NB4 (cell line): ENCODE measurements around the gene MAOB.
"Not testable (repeated sequence)": the region's sequence is repeated elsewhere in the genome, so short reads cannot be mapped to it uniquely, and the experiment has no call there.

Experiments used
- DNase-seq: peaks from one replicate; pipeline ENCODE4 v3.0.0; 2010; ENCODE audit warnings: low read depth
- H3K4me3 ChIP-seq: one replicate; pipeline ENCODE4 v1.5.1; 2011; ENCODE audit warnings: mild to moderate bottlenecking, low read depth, low read length, moderate library complexity
- MYC ChIP-seq: IDR thresholded peaks from 2 replicates; pipeline ENCODE4 v1.6.1; 2011; ENCODE audit warnings: low read depth, low read length
- POLR2A ChIP-seq: IDR thresholded peaks from 2 replicates; pipeline ENCODE4 v1.6.1; 2011; ENCODE audit warnings: mild to moderate bottlenecking; ENCODE audit not compliant: insufficient read length; ENCODE audit errors: extremely low read depth
- TF ChIP-seq, protein P1 (sequence below): IDR thresholded peaks from one replicate; pipeline ENCODE4 v1.5.1; 2012; ENCODE audit warnings: low read depth, low read length
- TF ChIP-seq, protein P2 (sequence below): IDR thresholded peaks from 2 replicates; pipeline ENCODE4 v1.6.1; 2011; ENCODE audit warnings: low read depth, low read length

Gene MAOB

DNA sequence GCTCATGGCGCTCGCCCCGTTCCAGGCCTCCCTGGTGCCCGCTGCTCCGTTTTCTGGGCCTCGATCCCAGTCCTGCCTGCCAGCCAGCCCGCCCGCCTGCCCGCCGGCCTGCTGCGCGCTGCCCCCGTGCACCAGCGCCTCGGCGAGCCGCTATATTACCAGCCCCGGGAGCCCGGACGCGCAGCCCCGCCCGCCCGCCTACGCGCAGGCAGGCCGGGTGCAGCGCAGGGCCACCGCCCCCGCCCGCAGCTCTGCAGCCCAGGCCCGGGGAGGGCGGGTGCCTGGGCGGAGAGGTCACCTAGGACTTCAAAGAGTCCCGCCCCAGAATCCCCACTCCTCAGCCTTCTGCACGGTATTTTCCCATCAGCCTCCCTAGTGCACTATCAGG is at the start of gene MAOB:
Gene MAOB (minus strand): TSS at position 157 of the 388 bp plus-strand sequence. CDS start 151 bp downstream, at position 6.
- no peak within 1 kb of the TSS for H3K4me3 ChIP-seq
- peak; percentile 1 for DNase-seq
- TF ChIP-seq, protein P1, sequence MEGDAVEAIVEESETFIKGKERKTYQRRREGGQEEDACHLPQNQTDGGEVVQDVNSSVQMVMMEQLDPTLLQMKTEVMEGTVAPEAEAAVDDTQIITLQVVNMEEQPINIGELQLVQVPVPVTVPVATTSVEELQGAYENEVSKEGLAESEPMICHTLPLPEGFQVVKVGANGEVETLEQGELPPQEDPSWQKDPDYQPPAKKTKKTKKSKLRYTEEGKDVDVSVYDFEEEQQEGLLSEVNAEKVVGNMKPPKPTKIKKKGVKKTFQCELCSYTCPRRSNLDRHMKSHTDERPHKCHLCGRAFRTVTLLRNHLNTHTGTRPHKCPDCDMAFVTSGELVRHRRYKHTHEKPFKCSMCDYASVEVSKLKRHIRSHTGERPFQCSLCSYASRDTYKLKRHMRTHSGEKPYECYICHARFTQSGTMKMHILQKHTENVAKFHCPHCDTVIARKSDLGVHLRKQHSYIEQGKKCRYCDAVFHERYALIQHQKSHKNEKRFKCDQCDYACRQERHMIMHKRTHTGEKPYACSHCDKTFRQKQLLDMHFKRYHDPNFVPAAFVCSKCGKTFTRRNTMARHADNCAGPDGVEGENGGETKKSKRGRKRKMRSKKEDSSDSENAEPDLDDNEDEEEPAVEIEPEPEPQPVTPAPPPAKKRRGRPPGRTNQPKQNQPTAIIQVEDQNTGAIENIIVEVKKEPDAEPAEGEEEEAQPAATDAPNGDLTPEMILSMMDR, result no peak
- TF ChIP-seq, protein P2, sequence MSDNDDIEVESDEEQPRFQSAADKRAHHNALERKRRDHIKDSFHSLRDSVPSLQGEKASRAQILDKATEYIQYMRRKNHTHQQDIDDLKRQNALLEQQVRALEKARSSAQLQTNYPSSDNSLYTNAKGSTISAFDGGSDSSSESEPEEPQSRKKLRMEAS, result no peak
- TF ChIP-seq MYC, result no peak
- no peak for TF ChIP-seq POLR2A

DNA sequence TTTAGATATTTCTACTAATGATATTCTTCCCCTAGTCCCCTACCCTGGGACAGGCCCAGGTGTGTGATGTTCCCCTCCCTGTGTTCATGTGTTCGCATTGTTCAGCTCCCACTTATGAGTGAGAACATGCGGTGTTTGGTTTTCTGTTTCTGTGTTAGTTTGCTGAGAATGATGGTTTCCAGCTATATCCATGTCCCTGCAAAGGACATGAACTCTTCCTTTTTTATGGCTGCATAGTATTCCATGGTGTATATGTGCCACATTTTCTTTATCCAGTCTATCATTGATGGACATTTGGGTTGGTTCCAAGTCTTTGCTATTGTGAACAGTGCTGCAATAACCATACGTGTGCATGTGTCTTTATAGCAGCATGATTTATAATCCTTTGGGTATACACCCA is 39.8 kb upstream of the MAOB start:
- DNase-seq, result not testable (repeated sequence)

DNA sequence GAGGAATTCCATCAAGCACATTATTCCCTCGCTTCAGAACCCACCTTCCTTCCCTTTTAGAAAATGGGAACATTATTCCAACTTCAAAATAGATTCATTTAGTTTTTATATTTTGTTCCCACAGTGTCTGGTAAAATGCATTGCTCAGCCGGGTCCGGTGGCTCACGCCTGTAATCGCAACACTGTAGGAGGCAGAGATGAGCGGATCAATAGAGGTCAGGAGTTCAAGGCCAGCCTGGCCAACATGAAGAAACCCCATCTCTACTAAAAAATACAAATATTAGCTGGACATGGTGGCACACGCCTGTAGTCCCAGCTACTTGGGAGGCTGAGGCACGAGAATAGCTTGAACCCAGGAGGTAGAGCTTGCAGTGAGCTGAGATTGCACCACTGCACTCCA is 28.5 kb upstream of the MAOB start:
- H3K4me3 ChIP-seq, result not testable (repeated sequence)

More for the DNA sequence above, 39.8 kb upstream of the MAOB start:
- not testable (repeated sequence) for H3K4me3 ChIP-seq

DNA sequence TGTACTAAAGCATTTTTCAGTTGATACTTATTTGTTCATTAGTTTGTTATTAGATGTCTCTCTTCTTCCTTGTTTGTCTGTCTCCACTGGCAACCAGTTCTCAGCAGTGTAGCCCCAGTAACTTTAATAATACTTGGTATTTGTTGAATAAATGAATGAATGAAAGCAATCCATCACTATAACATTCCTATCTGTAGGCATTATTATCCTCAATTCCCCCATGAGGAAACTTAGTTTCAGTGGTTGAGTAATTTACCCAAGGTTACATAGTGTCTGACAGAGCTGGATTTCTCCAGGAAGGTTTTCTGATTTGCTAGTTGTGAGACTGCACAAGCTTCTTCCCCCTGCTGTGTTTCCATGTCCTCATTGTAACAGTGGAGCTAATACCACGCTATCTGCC is 27.8 kb upstream of the MAOB start:
- TF ChIP-seq POLR2A (no peak), MYC (no peak)
- TF ChIP-seq, protein P2, result no peak
- TF ChIP-seq, protein P1, result no peak
- no peak overlapping the region for H3K4me3 ChIP-seq
- DNase-seq, result no peak

More for the DNA sequence above, 28.5 kb upstream of the MAOB start:
- not testable (repeated sequence) for DNase-seq

DNA sequence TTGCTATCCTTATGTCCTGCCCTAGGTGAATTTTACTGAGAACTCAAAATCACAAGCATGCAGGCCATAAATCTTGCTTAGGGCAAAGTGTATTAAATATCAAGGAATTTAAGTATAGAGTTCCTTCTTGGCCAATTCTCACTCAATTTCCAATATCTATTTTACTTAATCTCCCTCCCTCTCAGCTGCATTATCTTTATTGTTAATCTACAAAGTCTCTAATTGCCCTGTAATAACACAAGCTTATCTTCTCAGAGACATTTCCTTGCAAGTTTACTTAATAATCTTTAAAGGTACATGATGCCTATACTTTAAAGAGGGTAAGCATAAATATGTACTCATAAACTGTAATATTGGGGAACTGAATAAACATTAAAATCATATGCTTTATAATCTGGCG is 26.9 kb upstream of the MAOB start:
- H3K4me3 ChIP-seq, result no peak overlapping the region
- TF ChIP-seq, protein P2, result no peak
- TF ChIP-seq MYC (no peak), POLR2A (no peak)
- TF ChIP-seq, protein P1, result no peak
- no peak for DNase-seq

DNA sequence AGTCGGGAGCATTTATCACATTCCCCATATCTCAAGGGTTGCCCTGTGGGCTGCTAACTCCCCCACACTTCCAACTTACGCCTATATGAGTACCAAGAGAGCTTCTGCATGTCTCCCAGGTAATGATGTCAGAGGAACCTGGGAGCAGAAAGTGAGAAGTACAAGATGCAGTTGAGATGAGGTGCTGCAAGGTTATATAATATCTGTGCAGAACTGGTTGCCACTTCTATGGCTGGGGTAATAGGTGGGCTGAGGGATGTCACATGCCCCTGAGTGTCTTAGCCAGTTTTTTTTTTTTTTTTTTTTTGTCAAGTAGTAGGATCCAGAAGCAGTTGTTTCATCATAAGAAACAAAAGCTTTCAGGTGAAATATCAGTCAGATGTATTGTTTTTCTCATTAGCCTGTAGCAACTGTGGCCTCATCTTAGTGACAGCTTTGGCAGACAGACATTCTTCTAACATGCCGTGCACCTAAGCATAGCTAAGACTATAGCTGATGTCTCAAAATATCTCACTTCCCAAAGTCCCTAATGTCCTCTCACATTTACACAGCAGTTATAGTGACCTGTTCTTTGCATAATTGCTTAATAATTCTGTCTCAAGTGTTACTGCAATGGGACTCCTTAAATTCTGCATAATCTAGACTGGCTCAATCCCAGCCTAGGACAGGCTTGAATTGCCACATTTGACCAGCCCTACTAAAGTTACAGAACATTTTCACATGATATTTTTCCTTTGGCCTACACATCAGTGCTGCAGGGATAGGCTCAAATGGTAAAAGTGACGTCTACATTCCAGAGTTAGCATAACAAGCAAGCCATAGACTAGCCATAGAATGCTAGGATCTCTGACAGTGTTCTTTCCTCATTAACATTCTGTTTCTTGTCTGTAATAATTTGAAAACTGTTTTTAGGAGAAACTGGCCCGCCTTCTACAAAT is 17.9 kb upstream of the MAOB start:
- no peak overlapping the region for H3K4me3 ChIP-seq
- no peak for DNase-seq
- TF ChIP-seq, protein P1, result no peak
- TF ChIP-seq POLR2A (no peak), MYC (no peak)
- TF ChIP-seq, protein P2, result no peak
